GM18868 (cell line): Measurements from ENCODE around the gene MEF2C.
"Not testable (repeated sequence)": the region's sequence is repeated elsewhere in the genome, so short reads cannot be mapped to it uniquely, and the experiment has no call there.

Source experiments
- ATAC-seq: cut with Tn5 transposase; IDR thresholded peaks from one replicate; pipeline ENCODE4 v1.9.1; 2021; ENCODE audit warnings: mild to moderate bottlenecking, moderate library complexity; ENCODE audit not compliant: unreplicated experiment

Gene MEF2C

GRCh38 chr5:88883059-88883835 is at the start of gene MEF2C:
Gene MEF2C (minus strand): TSS chr5:88883184. CDS start chr5:88823788, 59,396 bp downstream.
- ATAC-seq, result peak; percentile 37

DNA sequence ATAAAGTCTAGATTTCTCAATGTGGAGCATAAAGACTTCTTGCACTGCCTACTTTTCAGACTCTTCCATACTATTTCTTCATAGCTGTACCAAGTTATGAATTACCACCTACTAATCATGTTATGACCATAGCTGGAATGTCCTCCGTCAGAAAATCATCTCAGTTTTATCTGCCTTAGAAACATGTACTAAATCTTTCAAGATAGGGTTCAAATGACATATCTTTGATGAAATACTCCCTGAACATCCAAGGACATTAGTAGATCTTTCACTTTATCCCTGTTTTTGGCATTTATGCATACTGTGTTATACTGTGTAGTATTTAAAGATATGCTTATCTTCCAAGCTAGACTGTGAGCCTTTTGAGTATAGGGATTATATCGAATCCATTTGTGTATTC is 49.6 kb upstream of the MEF2C start:
- no peak for ATAC-seq

GRCh38 chr5:88930335-88930734 is 47.4 kb upstream of the MEF2C start:
- no peak for ATAC-seq

- ATAC-seq, result no peak
Observed at GRCh38 chr5:88929385-88929784, 46.4 kb upstream of the MEF2C start.

GRCh38 chr5:88926774-88927173 is 43.8 kb upstream of the MEF2C start:
- ATAC-seq, result no peak

DNA sequence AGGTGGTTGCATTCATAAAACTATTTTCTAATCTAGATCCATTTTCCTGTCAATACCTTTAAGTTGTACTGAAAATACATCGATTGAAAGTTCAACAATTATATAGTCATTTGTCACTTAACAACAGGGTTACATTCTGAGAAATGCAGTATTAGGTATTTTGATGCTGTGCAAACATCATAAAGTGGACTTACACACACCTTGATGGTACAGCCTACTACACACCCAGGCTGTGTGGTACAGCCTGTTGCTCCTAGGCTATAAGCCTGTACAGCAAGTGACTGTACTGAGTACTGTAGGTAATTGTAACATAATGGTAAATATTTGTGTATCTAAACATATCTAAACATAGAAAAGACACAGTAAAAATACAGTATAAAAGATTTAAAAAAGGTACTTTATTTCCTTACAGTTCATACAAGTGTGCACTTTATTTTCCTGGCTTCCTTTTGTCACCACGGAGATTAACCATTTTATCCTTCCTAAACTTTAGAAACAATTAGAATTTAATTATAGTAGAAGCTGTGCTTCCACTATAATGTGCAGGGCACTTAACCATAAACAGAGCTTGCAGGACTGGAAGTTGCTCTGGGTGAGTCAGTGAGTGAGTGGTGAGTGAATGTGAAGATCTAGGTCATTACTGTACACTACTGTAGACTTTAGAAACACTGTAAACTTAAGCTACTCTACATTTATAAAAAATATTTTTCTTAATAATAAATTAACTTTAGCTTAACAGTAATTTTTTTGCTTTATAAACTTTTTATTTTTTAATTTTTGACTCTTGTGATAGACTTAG is 42.9 kb upstream of the MEF2C start:
- no peak for ATAC-seq

GRCh38 chr5:88924330-88924657 is 41.3 kb upstream of the MEF2C start:
- ATAC-seq, result no peak

GRCh38 chr5:88923623-88924329 is 40.8 kb upstream of the MEF2C start:
- no peak for ATAC-seq

- peak; percentile 58 for ATAC-seq
Observed at GRCh38 chr5:88912743-88913142, 29.8 kb upstream of the MEF2C start.

DNA sequence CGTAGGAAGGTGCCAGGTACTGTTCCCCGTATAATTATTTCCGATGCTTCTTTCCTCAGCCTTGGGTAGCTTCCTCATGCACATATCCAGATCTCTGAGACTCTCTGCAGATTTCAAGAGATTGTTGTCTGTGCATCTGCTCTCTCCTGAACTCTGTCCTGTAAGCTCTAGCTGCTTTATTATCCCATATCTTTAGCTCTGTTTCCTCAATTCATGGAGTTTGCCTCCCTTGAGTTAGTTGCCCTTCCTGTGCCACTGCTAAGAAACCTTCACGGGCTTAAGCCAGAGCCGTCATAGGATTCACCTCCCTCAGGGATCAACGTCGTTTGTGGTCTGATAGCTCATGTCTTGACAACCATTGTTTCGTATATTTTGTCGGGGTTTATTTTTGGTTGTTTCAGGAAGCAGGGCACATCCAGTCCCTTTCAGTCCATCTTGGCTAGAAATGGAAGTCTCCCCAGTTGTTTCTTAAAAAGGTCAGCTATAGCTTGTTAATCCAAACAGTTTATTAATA is 28.1 kb upstream of the MEF2C start:
- ATAC-seq, result not testable (repeated sequence)

GRCh38 chr5:88904478-88904877 is 21.5 kb upstream of the MEF2C start:
- not testable (repeated sequence) for ATAC-seq

GRCh38 chr5:88903966-88904365 is 21.0 kb upstream of the MEF2C start:
- not testable (repeated sequence) for ATAC-seq

DNA sequence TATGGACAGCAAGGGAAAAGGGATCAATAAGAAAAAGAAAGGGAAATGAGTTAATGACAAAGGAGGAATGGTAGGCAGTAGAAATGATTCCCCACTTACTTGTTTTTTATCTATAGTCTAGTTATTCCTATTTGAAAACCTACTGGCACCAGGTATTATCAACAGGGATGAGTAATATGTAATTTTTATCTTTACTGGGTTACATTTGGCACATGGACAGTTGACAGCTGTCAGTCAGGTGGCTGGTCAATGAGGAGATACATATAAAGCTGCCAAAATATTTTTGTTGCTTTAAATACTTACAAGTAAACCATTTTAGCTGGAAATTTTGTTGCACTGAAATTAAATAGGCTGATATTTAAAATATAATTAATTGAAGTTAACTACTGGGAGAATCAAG is 18.1 kb upstream of the MEF2C start:
- ATAC-seq, result not testable (repeated sequence)

DNA sequence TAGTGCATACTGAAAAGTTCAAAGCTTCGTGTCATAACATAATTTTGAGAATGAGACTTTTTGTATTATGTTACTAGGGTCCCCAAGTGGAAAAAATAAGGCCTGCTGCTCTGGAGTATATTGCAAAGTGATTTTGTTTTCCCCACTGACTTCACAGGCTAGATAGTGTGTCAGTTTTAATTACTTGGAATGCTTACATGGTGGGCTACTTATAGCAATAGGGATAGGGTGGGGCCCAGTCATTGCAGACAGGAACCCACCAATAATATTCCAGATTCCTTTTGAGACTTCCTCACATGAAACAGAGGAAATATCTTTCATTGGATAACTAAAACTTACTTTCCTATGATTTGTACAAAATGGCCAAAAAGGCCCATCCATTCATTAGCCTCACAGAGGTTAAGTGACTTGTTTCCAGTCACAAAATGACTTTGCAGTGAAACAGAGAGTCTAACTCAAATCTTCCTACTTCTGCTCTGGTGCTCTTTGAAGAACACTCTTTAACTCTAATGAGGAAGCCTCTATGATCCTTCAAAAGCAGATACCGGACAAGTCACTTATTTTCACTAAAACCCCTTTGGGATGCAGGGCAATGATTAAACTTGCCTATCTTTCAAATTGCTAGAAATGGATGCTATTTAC is 16.2 kb upstream of the MEF2C start:
- ATAC-seq, result no peak

GRCh38 chr5:88897748-88898147 is 14.8 kb upstream of the MEF2C start:
- ATAC-seq, result no peak

DNA sequence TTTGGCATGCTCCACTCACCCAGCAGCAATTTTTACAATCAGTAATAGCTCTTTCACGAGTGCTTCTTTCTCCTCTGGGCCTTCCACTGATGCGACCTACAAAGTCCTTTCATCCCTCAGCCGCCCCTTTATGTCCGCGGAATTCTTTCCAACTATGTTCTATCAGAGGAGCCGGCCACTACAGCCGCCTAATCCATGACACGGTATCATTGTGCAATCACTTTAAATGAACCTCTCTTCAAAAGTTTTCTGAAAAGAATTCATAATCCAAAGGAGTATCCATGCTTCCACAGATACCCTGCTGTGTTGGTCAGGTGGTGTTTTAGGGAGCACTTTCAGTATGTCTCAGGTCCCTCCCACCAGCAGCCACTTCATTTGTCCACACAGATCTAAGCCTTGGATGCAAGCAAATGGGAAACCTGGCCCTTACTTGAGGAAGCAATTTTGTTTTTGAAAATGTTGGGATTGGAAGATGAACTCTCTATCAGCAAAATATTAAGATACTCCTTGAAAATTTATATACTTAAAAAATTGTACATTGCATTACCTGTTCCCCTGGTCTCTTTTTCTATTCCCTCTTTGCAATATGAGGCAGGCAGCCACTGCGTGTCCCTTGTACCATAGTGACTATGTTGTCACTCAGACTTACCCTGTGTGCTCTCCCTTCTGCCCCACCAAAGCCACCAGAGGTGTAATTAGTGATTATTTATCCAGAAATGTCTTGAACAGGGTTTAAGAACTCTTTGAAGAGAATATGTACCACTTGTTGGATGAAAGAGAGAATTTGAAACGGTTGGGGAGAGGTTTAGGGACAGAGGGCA is 12.9 kb upstream of the MEF2C start:
- no peak for ATAC-seq

- ATAC-seq, result no peak
Observed at GRCh38 chr5:88892669-88893068, 9.7 kb upstream of the MEF2C start.

DNA sequence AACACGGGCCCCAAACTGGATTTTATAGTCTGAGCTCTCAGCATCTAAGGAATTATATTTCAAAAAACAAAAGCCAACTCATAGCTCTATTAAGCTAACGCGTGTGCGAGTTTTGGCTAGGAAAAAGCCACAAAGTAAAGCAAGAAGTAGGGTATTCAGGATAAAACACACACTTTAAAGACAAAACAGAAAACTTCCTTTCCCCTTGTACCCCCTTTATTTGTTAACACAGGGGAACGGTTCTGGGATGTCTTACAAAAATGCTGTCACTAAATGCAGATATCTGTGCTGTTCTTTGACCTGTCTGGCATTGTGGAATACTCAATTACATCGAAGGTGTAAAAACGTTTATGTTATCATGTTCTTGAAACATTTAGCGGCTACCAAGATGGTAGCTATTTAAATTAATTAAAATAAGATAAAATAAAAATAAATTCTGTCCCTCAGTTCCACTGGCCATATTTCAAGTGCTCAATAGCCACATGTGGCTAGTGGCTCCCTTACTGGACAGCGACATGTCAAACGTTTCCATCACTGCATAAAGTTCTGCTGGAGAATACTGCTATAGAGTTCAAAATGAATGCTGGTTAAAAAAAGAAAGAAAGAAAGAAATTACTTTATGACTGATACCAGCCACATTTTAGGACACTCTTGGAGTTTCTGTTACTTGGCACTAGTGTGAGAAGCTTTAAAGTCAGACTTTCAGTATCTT is 7.2 kb upstream of the MEF2C start:
- ATAC-seq, result no peak
